Dendritic cell treated with granulocyte-macrophage colony-stimulating factor and Interleukin-4, amounts not matched to agents 40 ng/mL and 50 ng/mL, for 4 days (primary cell): ENCODE measurements around the gene GLS.
"Not testable (repeated sequence)": the region's sequence is repeated elsewhere in the genome, so short reads cannot be mapped to it uniquely, and the experiment has no call there.

ENCODE experiments used
- H3K27ac Mint-ChIP-seq: one replicate; pipeline ENCODE4 v1.8.0; 2022; ENCODE audit warnings: mild to moderate bottlenecking, mixed read lengths
- H3K27me3 Mint-ChIP-seq: one replicate; pipeline ENCODE4 v1.8.0; 2022; ENCODE audit warnings: mild to moderate bottlenecking, mixed read lengths
- H3K36me3 Mint-ChIP-seq: one replicate; pipeline ENCODE4 v1.8.0; 2022; ENCODE audit warnings: low read depth, mixed read lengths
- H3K4me1 Mint-ChIP-seq: one replicate; pipeline ENCODE4 v1.8.0; 2022; ENCODE audit warnings: low read depth, mixed read lengths
- H3K4me3 Mint-ChIP-seq: one replicate; pipeline ENCODE4 v1.8.0; 2022; ENCODE audit warnings: mild to moderate bottlenecking, moderate library complexity, mixed read lengths
- H3K9me3 Mint-ChIP-seq: one replicate; pipeline ENCODE4 v1.8.0; 2022; ENCODE audit warnings: mixed read lengths
- intact Hi-C: fragments of 100-400 bp; cut with micrococcal nuclease; formaldehyde crosslinking; loops from one replicate; pipeline ENCODE4 v1.15.0; 2022

GLS gene

DNA sequence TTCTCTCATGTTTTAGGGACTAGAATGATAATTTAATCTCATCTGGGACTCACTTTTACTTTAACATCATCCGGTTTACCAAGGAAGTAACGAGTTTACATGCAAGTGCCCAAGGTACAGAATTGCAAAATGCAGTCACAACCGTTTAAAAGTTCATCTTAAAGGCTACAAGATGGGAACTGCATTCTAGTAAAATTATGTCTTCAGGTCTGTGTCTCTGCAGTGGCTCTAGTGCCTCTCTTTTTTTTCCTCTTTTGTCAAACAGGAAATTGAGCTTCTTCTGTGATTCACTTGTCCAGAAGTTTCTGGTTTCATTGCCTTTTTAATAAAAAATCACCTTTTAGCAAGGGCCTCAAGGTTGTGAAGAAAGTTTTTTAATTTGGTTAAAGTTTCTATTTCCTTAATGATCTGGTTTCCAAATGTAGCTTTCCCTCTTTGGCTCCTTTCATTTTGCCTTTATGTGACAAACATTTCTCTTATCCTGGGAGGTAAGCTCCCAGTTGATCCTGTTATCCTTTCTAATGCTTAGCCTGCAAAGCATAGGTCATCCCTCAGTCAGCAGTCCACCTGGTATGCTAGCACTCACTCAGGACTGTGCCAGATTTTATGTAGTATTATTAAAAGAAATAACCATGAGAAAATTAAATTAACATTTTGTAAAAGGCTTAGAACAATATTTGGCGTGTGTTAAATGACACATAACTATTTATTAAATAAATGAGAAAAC is 2.4 kb downstream of the GLS start:
- Mint-ChIP-seq H3K36me3 (peaks cover 46% of the 10 kb centered on the region), H3K4me3 (peak overlapping the region; percentile 97), H3K27me3 (no peaks in the 10 kb centered on the region), H3K4me1 (peaks cover 33% of the 10 kb centered on the region), H3K9me3 (no peaks in the 10 kb centered on the region), H3K27ac (peak overlapping the region; percentile 96)
- intact Hi-C loops: no loop called here

DNA sequence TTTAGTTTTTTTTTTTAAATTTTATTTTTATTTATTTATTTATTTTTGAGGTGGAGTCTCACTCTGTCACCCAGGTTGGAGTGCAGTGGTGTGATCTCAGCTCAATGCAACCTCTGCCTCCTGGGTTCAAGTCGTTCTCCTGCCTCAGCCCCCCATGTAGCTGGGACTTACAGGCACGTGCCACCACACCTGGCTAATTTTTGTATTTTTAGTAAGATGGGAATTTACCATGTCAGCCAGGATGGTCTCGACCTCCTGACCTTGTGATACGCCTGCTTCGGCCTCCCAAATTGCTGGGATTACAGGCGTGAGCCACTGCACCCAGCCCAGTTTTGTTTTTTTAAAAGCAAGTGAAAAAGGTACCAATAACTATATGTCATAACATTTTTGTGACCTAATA is 5.2 kb downstream of the GLS start:
- H3K4me3 Mint-ChIP-seq, H3K27ac Mint-ChIP-seq, H3K27me3 Mint-ChIP-seq, H3K9me3 Mint-ChIP-seq: not testable (repeated sequence)
- peaks cover 50% of the 10 kb centered on the region for H3K4me1 Mint-ChIP-seq
- H3K36me3 Mint-ChIP-seq: peaks cover 45% of the 10 kb centered on the region
- intact Hi-C loops: loop anchor here (5.0 kb wide), 1 partner anchor 104 kb away; no protein-coding TSS in a partner anchor

DNA sequence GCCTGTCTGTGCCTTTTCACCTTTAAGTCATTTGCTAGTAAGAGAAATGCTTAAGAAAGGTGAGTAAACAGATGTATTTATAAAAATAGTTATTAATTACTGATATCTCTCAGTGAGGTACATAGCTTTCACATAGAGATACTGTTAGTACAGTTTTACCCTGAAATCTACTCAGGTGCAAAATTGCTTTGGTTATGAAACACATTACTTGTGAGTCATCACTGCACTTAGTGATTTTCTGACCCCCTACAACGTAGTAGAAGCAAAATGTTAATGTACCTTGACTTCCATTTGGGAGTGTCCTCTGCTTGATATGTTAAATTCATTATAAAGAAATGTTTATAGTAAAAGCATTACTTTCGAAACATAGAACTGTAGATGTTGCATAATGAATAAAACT is 6.5 kb downstream of the GLS start:
- H3K27ac Mint-ChIP-seq: no peak overlapping the region
- H3K4me1 Mint-ChIP-seq: peaks cover 62% of the 10 kb centered on the region
- H3K4me3 Mint-ChIP-seq: no peak overlapping the region
- H3K27me3 Mint-ChIP-seq: no peaks in the 10 kb centered on the region
- intact Hi-C loops: loop anchor here (5.0 kb wide), 1 partner anchor 105 kb away; no protein-coding TSS in a partner anchor
- no peaks in the 10 kb centered on the region for H3K9me3 Mint-ChIP-seq
- H3K36me3 Mint-ChIP-seq: peaks cover 41% of the 10 kb centered on the region

DNA sequence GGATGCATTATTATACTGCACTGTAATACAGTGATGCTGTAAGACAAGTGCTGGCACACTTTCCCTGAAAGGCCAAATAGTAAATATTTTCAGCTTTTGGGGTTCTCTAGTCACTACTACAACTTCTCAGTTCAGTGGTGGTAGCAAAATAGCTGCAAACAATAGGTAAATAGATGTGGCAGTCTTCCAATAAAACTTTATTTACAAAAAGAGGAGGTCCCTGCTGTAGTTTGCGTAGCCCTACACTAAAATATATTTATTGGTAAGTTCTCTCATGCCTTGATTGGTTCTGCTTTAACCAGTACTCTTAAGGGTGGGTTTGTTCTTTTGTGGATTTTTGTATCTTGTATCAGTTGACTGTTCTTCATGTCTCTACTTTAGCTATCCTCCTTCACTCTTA is 7.8 kb downstream of the GLS start:
- Mint-ChIP-seq H3K4me1 (peaks cover 55% of the 10 kb centered on the region), H3K27ac (no peak overlapping the region), H3K4me3 (no peak overlapping the region), H3K9me3 (no peaks in the 10 kb centered on the region), H3K36me3 (peaks cover 34% of the 10 kb centered on the region), H3K27me3 (no peaks in the 10 kb centered on the region)
- intact Hi-C loops: loop anchor here (5.0 kb wide), 1 partner anchor 106 kb away; no protein-coding TSS in a partner anchor

DNA sequence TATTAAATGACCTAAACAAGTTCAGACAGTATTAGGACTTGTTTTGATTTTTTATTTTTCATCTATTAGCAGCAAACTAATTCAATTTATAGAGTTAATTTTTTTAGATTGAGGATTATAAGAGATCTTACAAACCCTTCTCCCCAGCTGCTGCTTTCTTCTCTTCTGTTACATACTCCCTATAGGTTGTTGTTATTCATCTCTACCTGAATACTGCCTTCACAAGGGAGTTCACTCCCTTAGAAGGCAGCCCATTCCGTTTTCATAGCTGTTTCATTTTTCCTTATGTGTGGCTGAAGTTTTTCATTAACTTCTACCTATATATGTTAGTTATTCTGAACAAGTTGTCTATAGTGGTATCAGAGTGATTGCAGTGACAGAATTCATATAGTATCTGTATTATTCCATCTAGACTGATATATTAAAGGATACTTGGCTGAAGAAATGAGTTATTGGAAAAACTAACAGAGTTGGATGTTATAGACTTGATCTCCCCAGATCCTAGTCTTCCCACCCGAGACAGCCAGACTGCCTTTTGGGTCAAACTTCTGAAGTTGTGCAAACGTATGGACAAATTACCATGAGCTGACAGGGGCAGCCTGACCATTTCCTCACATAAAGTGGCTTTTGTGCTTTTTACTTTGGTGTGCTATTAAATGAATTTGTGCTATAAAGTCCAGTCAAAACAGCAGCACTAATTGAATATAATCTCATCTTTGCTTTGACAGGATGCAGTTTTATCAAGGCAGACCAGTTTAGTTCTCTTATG is 8.7 kb downstream of the GLS start:
- Mint-ChIP-seq H3K27me3 (no peaks in the 10 kb centered on the region), H3K27ac (peak overlapping the region; percentile 8), H3K36me3 (peaks cover 25% of the 10 kb centered on the region), H3K9me3 (no peaks in the 10 kb centered on the region), H3K4me1 (peaks cover 46% of the 10 kb centered on the region), H3K4me3 (no peak overlapping the region)
- intact Hi-C loops: loop anchor here (5.0 kb wide), 1 partner anchor 107 kb away; no protein-coding TSS in a partner anchor

DNA sequence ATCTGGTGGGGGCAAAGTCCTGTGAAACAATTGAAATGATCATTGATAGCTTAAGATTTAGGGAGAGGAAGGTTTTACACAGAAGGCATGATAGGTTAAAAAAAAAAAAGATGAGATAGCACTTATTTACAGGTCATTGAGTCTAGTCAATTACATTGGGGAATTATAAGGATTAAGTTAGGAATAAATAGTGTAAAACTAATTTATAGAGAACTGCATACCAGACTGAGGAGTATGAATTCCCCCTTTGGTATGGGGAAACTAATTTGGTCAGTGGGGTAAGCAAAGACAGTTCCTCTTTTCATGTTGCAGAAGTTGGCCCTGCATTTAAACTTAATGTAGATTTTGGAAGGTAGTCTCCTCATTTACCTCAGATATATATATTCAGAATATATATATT is 10.8 kb downstream of the GLS start:
- intact Hi-C loops: no loop called here
- H3K4me1 Mint-ChIP-seq: peaks cover 36% of the 10 kb centered on the region
- H3K4me3 Mint-ChIP-seq: no peak overlapping the region
- H3K27ac Mint-ChIP-seq: no peak overlapping the region
- peaks cover 24% of the 10 kb centered on the region for H3K36me3 Mint-ChIP-seq
- H3K9me3 Mint-ChIP-seq: no peaks in the 10 kb centered on the region
- no peaks in the 10 kb centered on the region for H3K27me3 Mint-ChIP-seq

DNA sequence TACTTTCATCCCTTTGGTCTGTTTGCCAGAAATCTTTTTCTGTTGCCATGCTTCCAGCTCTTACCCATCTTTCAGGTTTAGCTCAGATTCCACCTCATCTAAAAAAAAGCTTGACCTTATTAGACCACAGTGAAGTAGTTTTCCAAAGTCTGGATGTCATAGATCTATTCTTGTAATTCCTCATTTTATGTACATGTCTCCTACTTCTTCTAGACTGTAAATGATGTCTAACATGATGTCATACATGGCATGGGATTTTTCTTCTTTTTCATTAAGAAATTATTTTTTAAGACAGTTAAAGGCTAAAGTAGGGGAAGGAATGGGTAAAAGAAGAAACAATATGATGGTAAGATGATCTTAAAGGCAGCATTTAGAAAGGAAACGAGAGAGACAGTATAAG is 11.3 kb downstream of the GLS start:
- H3K36me3 Mint-ChIP-seq: peaks cover 29% of the 10 kb centered on the region
- no peaks in the 10 kb centered on the region for H3K27me3 Mint-ChIP-seq
- H3K27ac Mint-ChIP-seq: no peak overlapping the region
- intact Hi-C loops: no loop called here
- peaks cover 36% of the 10 kb centered on the region for H3K4me1 Mint-ChIP-seq
- no peak overlapping the region for H3K4me3 Mint-ChIP-seq
- no peaks in the 10 kb centered on the region for H3K9me3 Mint-ChIP-seq

DNA sequence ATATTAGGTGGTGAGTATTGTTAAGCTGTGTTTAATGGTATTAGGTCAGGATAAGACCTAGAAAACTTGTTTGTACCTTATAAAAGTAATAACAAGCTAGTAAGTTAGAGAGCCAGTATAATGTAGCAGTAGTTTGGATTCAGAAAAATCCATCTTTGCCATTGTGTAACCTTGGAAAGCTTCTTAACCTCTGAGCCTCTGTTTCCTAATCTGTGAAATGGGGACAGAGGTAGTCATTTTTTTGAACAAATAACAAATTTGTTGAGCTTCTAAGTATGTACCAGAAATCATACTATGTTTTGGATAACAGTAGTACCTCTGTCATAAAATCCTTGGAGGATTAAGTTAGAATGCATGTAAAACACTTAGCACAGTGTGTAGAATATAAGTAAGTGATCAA is 12.5 kb downstream of the GLS start:
- intact Hi-C loops: no loop called here
- peaks cover 31% of the 10 kb centered on the region for H3K4me1 Mint-ChIP-seq

DNA sequence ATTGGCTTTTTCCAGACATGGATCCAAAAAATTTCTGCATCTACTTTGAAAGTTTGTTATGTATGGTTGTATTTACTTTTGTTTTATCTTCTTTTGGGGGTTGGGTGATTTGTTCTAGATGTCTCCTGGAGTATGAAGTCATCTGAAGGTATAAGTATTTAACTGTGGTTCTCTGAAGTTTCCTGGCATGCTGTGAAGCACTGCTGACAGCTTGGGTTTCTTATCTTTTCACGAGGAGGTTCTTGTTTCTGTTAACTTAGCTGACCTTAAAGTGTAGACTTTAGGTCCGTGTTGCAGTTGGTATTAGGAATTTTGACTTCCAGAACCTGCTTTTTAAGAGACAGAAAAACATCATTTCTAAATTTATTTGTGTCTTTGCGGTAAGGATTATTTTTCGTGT is 15.9 kb downstream of the GLS start:
- Mint-ChIP-seq H3K27ac (no peak overlapping the region), H3K4me1 (peaks cover 9% of the 10 kb centered on the region)
- intact Hi-C loops: loop anchor here (5.0 kb wide), 1 partner anchor 36 kb away; no protein-coding TSS in a partner anchor

More for the DNA sequence above, 12.5 kb downstream of the GLS start:
- H3K27me3 Mint-ChIP-seq: no peaks in the 10 kb centered on the region
- no peaks in the 10 kb centered on the region for H3K9me3 Mint-ChIP-seq
- no peak overlapping the region for H3K27ac Mint-ChIP-seq
- H3K4me3 Mint-ChIP-seq: no peak overlapping the region
- peaks cover 37% of the 10 kb centered on the region for H3K36me3 Mint-ChIP-seq

DNA sequence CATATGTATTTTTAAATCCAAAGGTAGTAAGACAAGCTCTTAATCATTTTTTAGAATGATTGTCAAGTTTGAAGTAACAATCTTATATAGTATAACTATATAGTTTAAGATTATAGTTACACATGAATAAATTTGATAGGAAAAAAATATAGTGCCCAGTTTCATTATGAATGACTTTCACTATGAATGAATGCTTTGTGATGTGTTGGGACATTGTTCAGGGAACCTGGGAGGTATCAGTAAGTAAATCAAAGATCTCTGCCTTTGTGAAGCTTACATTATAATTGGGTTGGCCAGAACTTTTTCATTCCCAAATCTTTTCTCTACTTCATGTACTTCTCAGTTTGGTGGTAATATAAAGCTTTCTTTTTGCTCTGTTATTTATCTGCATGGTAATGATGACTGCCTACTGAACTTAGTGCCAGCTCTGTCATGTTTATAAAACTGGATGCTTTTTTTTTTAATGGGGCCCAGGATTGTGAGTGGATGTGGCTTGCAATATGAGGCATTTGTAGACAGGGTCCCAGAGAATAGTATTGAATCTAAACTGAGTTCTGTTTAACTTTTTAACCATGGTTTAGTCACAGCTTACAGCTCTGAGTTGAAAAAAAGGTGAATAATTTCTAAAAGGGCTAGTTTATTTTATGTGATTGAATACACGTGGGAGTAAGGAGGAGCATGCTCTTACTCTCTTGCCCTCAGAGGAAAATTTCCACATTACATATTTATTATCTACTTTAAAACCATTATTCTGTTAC is 23.3 kb downstream of the GLS start:
- Mint-ChIP-seq H3K4me1 (no peaks in the 10 kb centered on the region), H3K36me3 (peaks cover 75% of the 10 kb centered on the region), H3K27me3 (no peaks in the 10 kb centered on the region), H3K9me3 (no peaks in the 10 kb centered on the region), H3K27ac (no peak overlapping the region), H3K4me3 (no peak overlapping the region)
- intact Hi-C loops: no loop called here

More for the DNA sequence above, 15.9 kb downstream of the GLS start:
- Mint-ChIP-seq H3K27me3 (no peaks in the 10 kb centered on the region), H3K36me3 (peaks cover 45% of the 10 kb centered on the region), H3K4me3 (no peak overlapping the region), H3K9me3 (no peaks in the 10 kb centered on the region)

DNA sequence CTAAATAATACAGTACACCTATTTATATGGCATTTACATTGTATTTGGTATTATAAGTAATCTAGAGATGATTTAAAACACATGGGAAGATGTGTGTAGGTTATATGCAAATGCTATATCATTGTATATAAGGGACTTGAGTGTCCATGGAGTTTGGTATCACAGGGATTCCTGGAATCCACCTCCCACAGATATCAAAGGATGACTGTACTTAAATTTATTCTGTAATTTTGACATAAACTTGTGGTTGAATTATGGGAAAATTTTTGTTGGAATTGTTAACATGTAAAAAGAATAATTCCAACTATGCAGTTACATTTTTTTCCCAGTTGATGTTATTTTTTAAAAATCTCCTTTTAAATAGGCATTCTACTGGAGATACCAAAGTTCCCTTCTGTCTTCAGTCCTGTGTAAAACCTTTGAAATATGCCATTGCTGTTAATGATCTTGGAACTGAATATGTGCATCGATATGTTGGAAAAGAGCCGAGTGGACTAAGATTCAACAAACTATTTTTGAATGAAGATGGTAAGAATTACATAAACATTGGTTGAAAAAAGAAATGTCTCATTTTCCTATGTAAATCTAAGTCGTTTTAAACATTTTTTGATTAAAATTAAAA is 24.1 kb downstream of the GLS start:
- intact Hi-C loops: loop anchor here (5.0 kb wide), 1 partner anchor 83 kb away; no protein-coding TSS in a partner anchor
- peaks cover 80% of the 10 kb centered on the region for H3K36me3 Mint-ChIP-seq
- H3K27ac Mint-ChIP-seq: no peak overlapping the region

DNA sequence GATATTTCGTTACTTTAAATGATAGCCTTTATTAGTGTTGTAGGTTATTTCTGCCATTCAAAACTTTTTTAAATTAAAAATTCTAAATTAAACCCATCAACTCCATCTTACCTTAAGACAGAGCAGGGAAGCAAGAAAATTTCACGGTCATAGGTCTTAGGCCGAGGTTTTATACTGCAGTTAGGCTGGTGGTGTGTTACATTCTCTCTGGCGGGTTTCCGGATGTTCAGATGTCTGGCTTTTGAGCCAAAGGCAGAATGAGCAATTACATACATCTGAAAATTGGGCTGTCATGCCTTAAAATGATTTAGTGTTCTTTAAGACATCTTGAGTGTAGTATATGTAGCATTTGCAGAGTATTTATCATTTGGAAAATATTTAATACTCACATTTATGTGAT is 27.9 kb downstream of the GLS start:
- Mint-ChIP-seq H3K36me3 (peaks cover 66% of the 10 kb centered on the region), H3K27me3 (no peaks in the 10 kb centered on the region), H3K9me3 (no peaks in the 10 kb centered on the region), H3K4me3 (no peak overlapping the region), H3K27ac (no peak overlapping the region), H3K4me1 (no peaks in the 10 kb centered on the region)
- intact Hi-C loops: loop anchor here (5.0 kb wide), 1 partner anchor 79 kb away; no protein-coding TSS in a partner anchor

More for the DNA sequence above, 24.1 kb downstream of the GLS start:
- no peaks in the 10 kb centered on the region for H3K9me3 Mint-ChIP-seq
- H3K4me1 Mint-ChIP-seq: no peaks in the 10 kb centered on the region
- no peaks in the 10 kb centered on the region for H3K27me3 Mint-ChIP-seq
- H3K4me3 Mint-ChIP-seq: no peak overlapping the region

DNA sequence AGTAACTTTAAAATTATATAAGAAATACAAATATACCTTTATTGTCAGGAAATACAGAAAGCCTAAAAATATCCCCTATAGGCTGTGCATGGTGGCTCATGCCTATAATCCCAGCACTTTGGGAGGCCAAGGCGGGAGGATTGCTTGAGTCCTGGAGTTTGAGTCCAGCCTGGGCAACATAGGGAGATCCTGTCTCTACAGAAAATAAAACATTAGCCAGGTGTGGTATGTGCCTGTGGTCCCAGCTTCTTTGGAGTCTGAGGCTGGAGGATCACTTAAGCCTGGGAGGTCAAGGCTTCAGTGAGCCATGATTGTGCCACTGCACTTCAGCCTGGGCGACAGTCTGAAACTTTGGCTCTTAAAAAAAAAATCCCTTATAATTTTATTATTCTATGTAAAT is 29.1 kb downstream of the GLS start:
- intact Hi-C loops: loop anchor here (5.0 kb wide), 1 partner anchor 78 kb away; no protein-coding TSS in a partner anchor
- Mint-ChIP-seq H3K36me3 (peaks cover 59% of the 10 kb centered on the region), H3K4me1 (no peaks in the 10 kb centered on the region), H3K27ac (no peak overlapping the region), H3K4me3 (no peak overlapping the region), H3K27me3 (no peaks in the 10 kb centered on the region), H3K9me3 (no peaks in the 10 kb centered on the region)
